Raji (cell line): ENCODE data around the gene CLDN15.

Source experiments
- POLR2A ChIP-seq: IDR thresholded peaks from 2 replicates; pipeline ENCODE4 v1.6.1; 2011; ENCODE audit warnings: low read depth, low read length, control low read depth; ENCODE audit not compliant: insufficient read depth

CLDN15 gene

GRCh38 chr7:101234636-101235035, 3.0 kb downstream of the CLDN15 start:
- no peak for TF ChIP-seq POLR2A

GRCh38 chr7:101233907-101234547, 3.6 kb downstream of the CLDN15 start:
- no peak for TF ChIP-seq POLR2A

GRCh38 chr7:101232141-101232850, 5.3 kb downstream of the CLDN15 start:
- no peak for TF ChIP-seq POLR2A

GRCh38 chr7:101231644-101232043, 6.0 kb downstream of the CLDN15 start:
- TF ChIP-seq POLR2A: no peak

GRCh38 chr7:101226721-101227120, 10.9 kb downstream of the CLDN15 start:
- no peak for TF ChIP-seq POLR2A

- TF ChIP-seq POLR2A: no peak
These were observed 12.0 kb downstream of the CLDN15 start for GRCh38 chr7:101225650-101226049.

GRCh38 chr7:101223528-101223927, 14.1 kb downstream of the CLDN15 start:
- TF ChIP-seq POLR2A: no peak

- no peak for TF ChIP-seq POLR2A
These were observed 15.2 kb downstream of the CLDN15 start for GRCh38 chr7:101222275-101222830.

GRCh38 chr7:101220295-101220694, 17.3 kb downstream of the CLDN15 start:
- no peak for TF ChIP-seq POLR2A

- TF ChIP-seq POLR2A: no peak
These were observed 19.1 kb downstream of the CLDN15 start for GRCh38 chr7:101218236-101219125.

- TF ChIP-seq POLR2A: peak; percentile 49
These were observed 20.0 kb downstream of the CLDN15 start, which contains the start of the genes PLOD3 and ZNHIT1 for GRCh38 chr7:101217388-101218235. PLOD3 (minus strand) TSS chr7:101217581; CDS start chr7:101217274, 307 bp downstream. ZNHIT1 (plus strand) TSS chr7:101218165; CDS start chr7:101218196, 31 bp downstream.

GRCh38 chr7:101216860-101217387, 20.7 kb downstream of the CLDN15 start:
- no peak for TF ChIP-seq POLR2A

- no peak for TF ChIP-seq POLR2A
These were observed 21.4 kb downstream of the CLDN15 start for GRCh38 chr7:101216001-101216859.
